A549 (cell line): ENCODE measurements around the gene KLHL29. TPM values are rescaled to one million over a fixed set of nuclear protein-coding genes. Genes with fewer than 3 reads are reported as not detected.

Experiments used
- ATAC-seq, 2 experiments: fragments of 200-7000 bp in 1 of 2; fragments of >200 bp in 1 of 2; cut with Nextera tagmentation in 1 of 2; cut with Tn5 transposase in 1 of 2; 3 replicates each; pipeline versions ENCODE4 v1.8.0 to v1.9.1; 2018 to 2020; ENCODE audit warnings: mild to moderate bottlenecking in 1 of 2, moderate library complexity in 1 of 2
- CTCF ChIA-PET: fragments of 300-600 bp; sonication (Branson Sonifier 250); formaldehyde crosslinking; extraction: SDS; loops from one replicate; lab custom pipeline; 2021; ENCODE audit warnings: antibody characterized with exemption, inconsistent platforms; lab: Yijun Ruan, JAX
- POLR2A ChIA-PET: fragments of 350-600 bp; formaldehyde crosslinking; extraction: SDS; loops from one replicate; lab custom pipeline; 2021; ENCODE audit warnings: antibody characterized with exemption, inconsistent platforms; lab: Yijun Ruan, JAX
- DNase-seq, 2 experiments: peaks; one replicate each; pipeline versions ENCODE4 v3.0.0 to v3.0.0-alpha.2; 2011 to 2016; ENCODE audit warnings: low read depth in 1 of 2, low spot score in 1 of 2
- FAIRE-seq: peaks from 2 replicates; lab custom pipeline; 2011; peaks lifted over from hg19 to GRCh38; lab: Jason Lieb, UNC
- H3K27ac ChIP-seq, 2 experiments: fragments of >200 bp; sonication (Bioruptor Twin); formaldehyde crosslinking; 3 replicates each; pipeline ENCODE4 v1.5.1; 2016 to 2017
- H3K4me1 ChIP-seq: fragments of >200 bp; sonication (Bioruptor Twin); formaldehyde crosslinking; 3 replicates; pipeline ENCODE4 v1.6.1; 2016
- H3K4me2 ChIP-seq: fragments of >200 bp; sonication (Bioruptor Twin); formaldehyde crosslinking; 3 replicates; pipeline ENCODE4 v1.6.1; 2016
- H3K4me3 ChIP-seq: fragments of >200 bp; sonication (Bioruptor Twin); formaldehyde crosslinking; 3 replicates; pipeline ENCODE4 v1.5.1; 2016
- H3K9me3 ChIP-seq: fragments of >200 bp; sonication (Bioruptor Twin); formaldehyde crosslinking; 3 replicates; pipeline ENCODE4 v1.6.1; 2016
- CBX8 ChIP-seq: fragments of 200-600 bp; sonication (generic); IDR thresholded peaks from 2 replicates; pipeline ENCODE4 v1.6.1; 2016
- CEBPB ChIP-seq, 2 experiments: fragments of >200 bp in 1 of 2; sonication (Bioruptor Twin) in 1 of 2; formaldehyde crosslinking in 1 of 2; IDR thresholded peaks; 2 replicates each; pipeline ENCODE4 v1.6.1; 2012 to 2016
- EHF ChIP-seq: fragments of 250-450 bp; sonication (Bioruptor Pico); IDR thresholded peaks from 2 replicates; pipeline ENCODE4 v1.5.0; 2020; ENCODE audit warnings: mild to moderate bottlenecking
- HDAC2 ChIP-seq: fragments of 200-600 bp; sonication (generic); IDR thresholded peaks from 2 replicates; pipeline ENCODE4 v1.6.1; 2016
- HEYL ChIP-seq: fragments of 250-450 bp; sonication (Bioruptor Pico); IDR thresholded peaks from 2 replicates; pipeline ENCODE4 v1.8.0; 2021; ENCODE audit warnings: mild to moderate bottlenecking, moderate library complexity
- JUN ChIP-seq, 2 experiments: fragments of >200 bp; sonication (Bioruptor Twin); formaldehyde crosslinking; IDR thresholded peaks; 2 replicates in 1 of 2; 3 replicates in 1 of 2; pipeline ENCODE4 v1.6.1; 2016 to 2017
- KDM5A ChIP-seq: fragments of 200-600 bp; sonication (generic); IDR thresholded peaks from 2 replicates; pipeline ENCODE4 v1.6.1; 2016; ENCODE audit warnings: antibody characterized with exemption, mild to moderate bottlenecking
- MAX ChIP-seq: IDR thresholded peaks from 2 replicates; pipeline ENCODE4 v1.6.1; 2012
- NFE2L2 ChIP-seq: fragments of 150-350 bp; conservative IDR thresholded peaks from 2 replicates; pipeline ENCODE4 v1.6.1; 2014; ENCODE audit warnings: low read length
- REST ChIP-seq: fragments of 200-600 bp; sonication (generic); IDR thresholded peaks from 2 replicates; pipeline ENCODE4 v1.6.1; 2016; ENCODE audit warnings: antibody characterized with exemption, mild to moderate bottlenecking, moderate library complexity
- RFX5 ChIP-seq: fragments of 450-650 bp; IDR thresholded peaks from 2 replicates; pipeline ENCODE4 v1.7.1; 2014; ENCODE audit warnings: antibody characterized with exemption, mild to moderate bottlenecking, moderate library complexity
- RNF2 ChIP-seq: fragments of 200-600 bp; sonication (generic); IDR thresholded peaks from 2 replicates; pipeline ENCODE4 v1.6.1; 2016; ENCODE audit warnings: low read depth, mild to moderate bottlenecking, antibody characterized with exemption, moderate library complexity, borderline replicate concordance
- SMC3 ChIP-seq: fragments of >200 bp; sonication (Bioruptor Twin); formaldehyde crosslinking; IDR thresholded peaks from 3 replicates; pipeline ENCODE4 v1.6.1; 2018; ENCODE audit warnings: inconsistent platforms
- SREBF2 ChIP-seq: fragments of 450-650 bp; IDR thresholded peaks from 2 replicates; pipeline ENCODE4 v1.6.1; 2014; ENCODE audit warnings: mild to moderate bottlenecking, moderate library complexity
- ZSCAN20 ChIP-seq: fragments of 250-450 bp; sonication (Bioruptor Pico); IDR thresholded peaks from 2 replicates; pipeline ENCODE4 v1.8.0; 2022; ENCODE audit warnings: mild to moderate bottlenecking, moderate library complexity
- WGBS: methylation state at CpG from one replicate; pipeline ENCODE4 v1.1.6; 2017; ENCODE audit errors: missing lambda C conversion rate; 5-methylcytosine and 5-hydroxymethylcytosine counted together
- polyA plus RNA-seq, 4 experiments: library from polyadenylated mRNA; depleted of rRNA in 3 of 4; stranded (reverse); fragments of >200 nt; fragmentation: RNase III in 1 of 4; extraction: RNeasy Plus Mini Kit Qiagen cat#74134 plus additional on column Dnase treatment in 1 of 4; gene quantifications; 2 replicates in 3 of 4; 3 replicates in 1 of 4; pipeline ENCODE4 v1.2.3, GENCODE V29; 2011 to 2017
- TF ChIP-seq, protein P1 (sequence below): fragments of 250-450 bp; sonication (Bioruptor Pico); IDR thresholded peaks from 2 replicates; pipeline ENCODE4 v1.5.0; 2021; ENCODE audit warnings: mild to moderate bottlenecking, moderate library complexity, borderline replicate concordance
- TF ChIP-seq, protein P2 (sequence below): fragments of >200 bp; sonication (Bioruptor Twin); formaldehyde crosslinking; IDR thresholded peaks from 3 replicates; pipeline ENCODE4 v1.6.1; 2016

The KLHL29 gene
- polyA plus RNA-seq, 2 of the 4 experiments (the other 2 are of a cell fraction), result 1.3 to 2.5 TPM

DNA sequence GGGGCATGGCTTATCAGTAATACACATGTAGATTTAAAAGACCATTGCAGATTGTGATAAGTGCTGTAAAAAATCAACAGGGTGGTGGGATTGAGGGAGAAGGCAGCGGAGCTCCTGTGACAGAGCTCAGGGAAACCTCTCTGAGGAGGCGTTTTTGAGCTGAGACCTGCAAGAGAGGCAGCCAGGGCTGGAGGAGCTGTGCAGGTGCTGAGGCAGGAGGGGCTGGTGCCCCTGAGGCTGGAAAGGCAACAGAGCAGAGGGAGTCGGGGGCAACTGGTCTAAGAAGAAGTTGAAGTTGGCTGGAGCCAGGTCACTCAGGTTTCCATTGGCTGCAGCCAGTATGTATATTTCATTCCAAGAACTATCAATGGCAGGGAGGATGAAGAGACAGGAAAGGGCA lies 47.6 kb downstream of the KLHL29 start:
- H3K27ac ChIP-seq, result no peak overlapping the region
- no peaks in the 10 kb centered on the region for H3K4me1 ChIP-seq
- CTCF ChIA-PET, result no interaction called here
- FAIRE-seq (no peak), ATAC-seq (no peak), DNase-seq (no peak)
- 48% methylated on average over 3 of the region's 3 CpGs for WGBS
- POLR2A ChIA-PET, result no interaction called here
- H3K4me3 ChIP-seq, result no peak overlapping the region
- no peak for TF ChIP-seq REST
- no peak for TF ChIP-seq ZSCAN20 (CRISPR knock-in tag)
- no peak for TF ChIP-seq MAX
- 0 out of 3 replicates have a peak, but pooled peaks cover 4% of the 10 kb centered on the region for H3K9me3 ChIP-seq
- no peak overlapping the region for H3K4me2 ChIP-seq

GRCh38 chr2:23433282-23433681 lies 48.3 kb downstream of the KLHL29 start:
- Histone ChIP-seq H3K9me3 (0 out of 3 replicates have a peak, but pooled peaks cover 4% of the 10 kb centered on the region), H3K4me2 (no peak overlapping the region), H3K27ac (no peak overlapping the region), H3K4me3 (no peak overlapping the region), H3K4me1 (no peaks in the 10 kb centered on the region)
- no peak for TF ChIP-seq NFE2L2
- no peak for TF ChIP-seq RFX5
- no peak for TF ChIP-seq CEBPB (IDR thresholded peaks at IDR 0.05)
- no peak for TF ChIP-seq RNF2
- no peak for TF ChIP-seq EHF (CRISPR knock-in tag)
- TF ChIP-seq SMC3, result no peak
- TF ChIP-seq HEYL (CRISPR knock-in tag), result no peak
- no peak for FAIRE-seq
- ChIA-PET POLR2A (no interaction called here), CTCF (interaction anchor here (1.1 kb wide), 1 partner anchor 82 kb away, joined by 3 read pairs; no protein-coding TSS in a partner anchor)
- 72% methylated on average over 5 of the region's 6 CpGs for WGBS
- ATAC-seq, result no peak
- no peak for DNase-seq

DNA sequence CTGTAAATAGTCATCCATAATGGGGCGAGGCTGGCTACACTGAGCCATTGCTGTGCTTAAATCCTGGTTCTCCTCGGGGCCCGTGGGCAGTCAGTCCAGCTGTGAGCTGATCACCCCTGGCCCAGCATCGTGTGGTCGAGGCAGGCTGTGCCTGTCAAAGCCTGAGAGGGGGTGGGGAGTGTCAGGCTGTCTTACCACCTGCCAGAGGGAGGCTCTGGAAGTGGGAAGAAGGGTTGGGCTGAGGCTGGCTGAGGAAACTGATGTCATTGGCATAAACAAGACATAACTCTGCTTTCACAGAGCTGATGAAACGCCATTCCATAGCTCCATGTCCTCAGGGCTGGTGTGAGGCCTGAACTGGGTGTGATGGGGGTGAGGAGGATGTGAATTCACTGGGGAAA lies 49.7 kb downstream of the KLHL29 start:
- H3K4me3 ChIP-seq, result no peak overlapping the region
- H3K4me2 ChIP-seq, result no peak overlapping the region
- POLR2A ChIA-PET, result no interaction called here
- DNase-seq, result no peak
- H3K4me1 ChIP-seq, result no peaks in the 10 kb centered on the region
- H3K27ac ChIP-seq, result no peak overlapping the region
- 0 out of 3 replicates have a peak, but pooled peaks cover 4% of the 10 kb centered on the region for H3K9me3 ChIP-seq
- 35% methylated on average over 6 of the region's 6 CpGs for WGBS
- TF ChIP-seq SREBF2 (no peak), CBX8 (no peak), HEYL (CRISPR knock-in tag) (no peak), KDM5A (no peak), HDAC2 (no peak), JUN (IDR thresholded peaks at IDR 0.05) (no peak)
- TF ChIP-seq, protein P1, sequence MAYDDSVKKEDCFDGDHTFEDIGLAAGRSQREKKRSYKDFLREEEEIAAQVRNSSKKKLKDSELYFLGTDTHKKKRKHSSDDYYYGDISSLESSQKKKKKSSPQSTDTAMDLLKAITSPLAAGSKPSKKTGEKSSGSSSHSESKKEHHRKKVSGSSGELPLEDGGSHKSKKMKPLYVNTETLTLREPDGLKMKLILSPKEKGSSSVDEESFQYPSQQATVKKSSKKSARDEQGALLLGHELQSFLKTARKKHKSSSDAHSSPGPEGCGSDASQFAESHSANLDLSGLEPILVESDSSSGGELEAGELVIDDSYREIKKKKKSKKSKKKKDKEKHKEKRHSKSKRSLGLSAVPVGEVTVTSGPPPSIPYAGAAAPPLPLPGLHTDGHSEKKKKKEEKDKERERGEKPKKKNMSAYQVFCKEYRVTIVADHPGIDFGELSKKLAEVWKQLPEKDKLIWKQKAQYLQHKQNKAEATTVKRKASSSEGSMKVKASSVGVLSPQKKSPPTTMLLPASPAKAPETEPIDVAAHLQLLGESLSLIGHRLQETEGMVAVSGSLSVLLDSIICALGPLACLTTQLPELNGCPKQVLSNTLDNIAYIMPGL (CRISPR knock-in tag), result no peak
- TF ChIP-seq, protein P2, sequence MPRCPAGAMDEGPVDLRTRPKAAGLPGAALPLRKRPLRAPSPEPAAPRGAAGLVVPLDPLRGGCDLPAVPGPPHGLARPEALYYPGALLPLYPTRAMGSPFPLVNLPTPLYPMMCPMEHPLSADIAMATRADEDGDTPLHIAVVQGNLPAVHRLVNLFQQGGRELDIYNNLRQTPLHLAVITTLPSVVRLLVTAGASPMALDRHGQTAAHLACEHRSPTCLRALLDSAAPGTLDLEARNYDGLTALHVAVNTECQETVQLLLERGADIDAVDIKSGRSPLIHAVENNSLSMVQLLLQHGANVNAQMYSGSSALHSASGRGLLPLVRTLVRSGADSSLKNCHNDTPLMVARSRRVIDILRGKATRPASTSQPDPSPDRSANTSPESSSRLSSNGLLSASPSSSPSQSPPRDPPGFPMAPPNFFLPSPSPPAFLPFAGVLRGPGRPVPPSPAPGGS, result no peak
- TF ChIP-seq, all 56 proteins: peak for 0
- no peak for FAIRE-seq
- no peak; a peak in 3 of 6 replicates for ATAC-seq
- CTCF ChIA-PET, result interaction anchor here (1.1 to 1.5 kb wide), 2 partner anchors 20 to 24 kb away, joined by 3 to 4 read pairs; no protein-coding TSS in a partner anchor
